ENCODE results near the gene AKAP13. TPM values are rescaled to one million over a fixed set of nuclear protein-coding genes. Genes with fewer than 3 reads are reported as not detected.

AKAP13 gene
- total RNA-seq, 4 donors from 2014 or later = 128 to 460 (median 243) TPM

DNA sequence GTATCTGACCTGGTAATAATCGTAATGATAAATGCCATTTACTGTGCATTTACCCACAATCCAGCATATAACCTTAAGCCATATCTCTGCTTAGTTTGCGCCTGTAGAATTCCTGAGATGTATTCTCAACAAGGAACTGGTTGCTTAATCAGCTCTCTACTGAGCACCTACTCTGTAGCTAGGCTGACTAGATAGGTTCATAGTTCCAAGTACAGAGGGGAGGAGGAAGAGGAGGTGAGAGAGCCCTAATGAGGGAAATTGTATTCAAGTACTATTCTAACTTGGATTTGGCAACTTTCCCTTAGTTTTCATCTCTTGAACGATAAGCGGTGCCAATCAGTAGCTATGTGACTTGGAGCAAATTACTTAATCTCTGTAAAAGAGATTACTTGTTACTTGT is 5.6 kb upstream of the AKAP13 start:
- H3K4me3 ChIP-seq = no peak overlapping the region
- TF ChIP-seq, protein P1, sequence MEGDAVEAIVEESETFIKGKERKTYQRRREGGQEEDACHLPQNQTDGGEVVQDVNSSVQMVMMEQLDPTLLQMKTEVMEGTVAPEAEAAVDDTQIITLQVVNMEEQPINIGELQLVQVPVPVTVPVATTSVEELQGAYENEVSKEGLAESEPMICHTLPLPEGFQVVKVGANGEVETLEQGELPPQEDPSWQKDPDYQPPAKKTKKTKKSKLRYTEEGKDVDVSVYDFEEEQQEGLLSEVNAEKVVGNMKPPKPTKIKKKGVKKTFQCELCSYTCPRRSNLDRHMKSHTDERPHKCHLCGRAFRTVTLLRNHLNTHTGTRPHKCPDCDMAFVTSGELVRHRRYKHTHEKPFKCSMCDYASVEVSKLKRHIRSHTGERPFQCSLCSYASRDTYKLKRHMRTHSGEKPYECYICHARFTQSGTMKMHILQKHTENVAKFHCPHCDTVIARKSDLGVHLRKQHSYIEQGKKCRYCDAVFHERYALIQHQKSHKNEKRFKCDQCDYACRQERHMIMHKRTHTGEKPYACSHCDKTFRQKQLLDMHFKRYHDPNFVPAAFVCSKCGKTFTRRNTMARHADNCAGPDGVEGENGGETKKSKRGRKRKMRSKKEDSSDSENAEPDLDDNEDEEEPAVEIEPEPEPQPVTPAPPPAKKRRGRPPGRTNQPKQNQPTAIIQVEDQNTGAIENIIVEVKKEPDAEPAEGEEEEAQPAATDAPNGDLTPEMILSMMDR (IDR thresholded peaks at IDR 0.05) = no peak
- TF ChIP-seq POLR2A (IDR thresholded peaks at IDR 0.05) = no peak
- no peaks in the 10 kb centered on the region for H3K27me3 ChIP-seq
- no peaks in the 10 kb centered on the region for H3K36me3 ChIP-seq
- H3K27ac ChIP-seq = no peak overlapping the region
- no peak for DNase-seq
- no peaks in the 10 kb centered on the region for H3K4me1 ChIP-seq
- intact Hi-C loops (cut with DNase I; ENCODE audit: low total_unique reads) = no loop called here
- H3K9me3 ChIP-seq = no peaks in the 10 kb centered on the region

DNA sequence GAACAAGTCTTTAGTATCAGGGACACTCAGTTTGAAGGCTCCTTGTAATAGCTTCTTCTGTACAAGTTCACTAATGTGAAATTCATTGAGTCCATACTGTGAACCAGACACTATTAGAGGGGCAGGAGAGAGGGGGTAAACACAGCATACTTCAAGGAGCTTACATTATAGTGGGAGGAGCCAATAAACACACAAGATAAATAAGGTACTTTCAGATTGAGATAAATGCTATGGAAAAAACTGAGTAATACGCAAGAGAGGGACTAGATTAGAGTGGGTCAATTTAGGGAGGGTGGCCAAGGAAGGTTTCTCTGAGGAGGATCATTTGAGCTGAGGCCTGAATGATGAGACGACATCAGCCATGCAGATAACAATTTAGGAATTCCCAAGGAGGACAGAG is 3.1 kb upstream of the AKAP13 start:
- no peak for TF ChIP-seq POLR2A (IDR thresholded peaks at IDR 0.05)
- TF ChIP-seq, protein P1 (IDR thresholded peaks at IDR 0.05) = no peak
- intact Hi-C loops (cut with DNase I; ENCODE audit: low total_unique reads) = no loop called here
- no peaks in the 10 kb centered on the region for H3K9me3 ChIP-seq
- no peaks in the 10 kb centered on the region for H3K36me3 ChIP-seq
- no peak for DNase-seq
- no peak overlapping the region for H3K27ac ChIP-seq
- no peaks in the 10 kb centered on the region for H3K27me3 ChIP-seq
- no peaks in the 10 kb centered on the region for H3K4me1 ChIP-seq
- no peak overlapping the region for H3K4me3 ChIP-seq

DNA sequence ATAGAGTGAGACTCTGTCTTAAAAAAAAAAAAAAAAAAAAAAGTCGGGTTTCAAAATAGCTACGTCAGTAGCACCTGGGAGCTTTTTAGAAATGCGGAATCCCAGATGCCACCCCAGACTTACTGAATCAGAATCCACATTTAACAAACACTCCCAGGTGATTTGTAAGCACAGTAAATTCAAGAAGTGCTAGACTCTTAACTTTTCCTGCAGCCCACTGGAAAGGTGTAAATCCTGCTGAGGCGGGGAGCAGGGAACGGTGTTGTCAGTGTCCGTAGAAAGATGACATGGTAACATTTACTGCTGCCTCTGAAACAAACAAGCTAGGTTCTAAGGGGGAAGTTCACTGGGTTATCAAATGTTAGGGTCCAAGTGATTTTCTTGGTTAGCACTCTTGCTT is 2.4 kb upstream of the AKAP13 start:
- TF ChIP-seq POLR2A (IDR thresholded peaks at IDR 0.05) = no peak
- TF ChIP-seq, protein P1 (IDR thresholded peaks at IDR 0.05) = no peak
- no peaks in the 10 kb centered on the region for H3K36me3 ChIP-seq
- no peak for DNase-seq
- H3K4me3 ChIP-seq = no peak overlapping the region
- intact Hi-C loops (cut with DNase I; ENCODE audit: low total_unique reads) = no loop called here
- H3K9me3 ChIP-seq = no peaks in the 10 kb centered on the region
- no peaks in the 10 kb centered on the region for H3K27me3 ChIP-seq
- no peaks in the 10 kb centered on the region for H3K4me1 ChIP-seq
- no peak overlapping the region for H3K27ac ChIP-seq

DNA sequence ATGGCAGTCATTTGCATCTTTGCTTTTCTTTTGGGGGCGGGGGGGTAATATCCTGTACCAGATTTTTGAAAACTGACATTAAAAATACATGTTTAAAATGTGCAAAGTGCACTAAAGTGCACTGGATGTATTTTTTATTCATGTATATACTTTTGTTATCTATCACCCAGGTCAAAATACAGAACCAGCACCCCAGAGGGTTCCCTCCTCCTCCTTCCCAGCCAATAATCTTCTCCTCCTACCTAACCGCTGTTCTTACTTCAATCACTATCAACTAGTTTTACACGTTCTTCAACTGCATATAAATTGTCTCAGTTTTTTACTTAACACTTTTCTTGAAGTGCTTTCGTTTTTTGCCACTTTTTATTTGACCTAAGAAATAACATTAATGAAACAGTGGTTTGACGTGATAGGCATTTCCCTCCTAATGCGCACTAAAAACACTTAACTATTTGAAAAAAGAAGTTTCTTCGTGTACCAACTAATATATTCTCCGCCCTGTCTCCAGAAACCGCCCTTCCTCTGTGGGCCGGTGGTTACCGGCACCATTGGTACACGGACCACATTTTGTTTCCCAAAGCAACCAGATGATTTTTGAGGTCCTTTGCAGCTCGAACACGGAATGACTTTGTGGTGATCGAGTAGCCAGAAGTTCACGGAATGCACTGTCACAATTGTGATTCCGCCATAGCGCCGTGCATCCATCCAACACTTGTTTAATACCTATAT is 836 bp upstream of the AKAP13 start:
- H3K4me1 ChIP-seq = no peaks in the 10 kb centered on the region
- TF ChIP-seq POLR2A (IDR thresholded peaks at IDR 0.05) = no peak
- TF ChIP-seq, protein P1 (IDR thresholded peaks at IDR 0.05) = no peak
- H3K27ac ChIP-seq = peak overlapping the region; percentile 77 to 84
- H3K9me3 ChIP-seq = no peaks in the 10 kb centered on the region
- no peaks in the 10 kb centered on the region for H3K36me3 ChIP-seq
- H3K4me3 ChIP-seq = peak overlapping the region; percentile 65 to 97
- no peak for DNase-seq
- intact Hi-C loops (cut with DNase I; ENCODE audit: low total_unique reads) = no loop called here
- H3K27me3 ChIP-seq = no peaks in the 10 kb centered on the region

DNA sequence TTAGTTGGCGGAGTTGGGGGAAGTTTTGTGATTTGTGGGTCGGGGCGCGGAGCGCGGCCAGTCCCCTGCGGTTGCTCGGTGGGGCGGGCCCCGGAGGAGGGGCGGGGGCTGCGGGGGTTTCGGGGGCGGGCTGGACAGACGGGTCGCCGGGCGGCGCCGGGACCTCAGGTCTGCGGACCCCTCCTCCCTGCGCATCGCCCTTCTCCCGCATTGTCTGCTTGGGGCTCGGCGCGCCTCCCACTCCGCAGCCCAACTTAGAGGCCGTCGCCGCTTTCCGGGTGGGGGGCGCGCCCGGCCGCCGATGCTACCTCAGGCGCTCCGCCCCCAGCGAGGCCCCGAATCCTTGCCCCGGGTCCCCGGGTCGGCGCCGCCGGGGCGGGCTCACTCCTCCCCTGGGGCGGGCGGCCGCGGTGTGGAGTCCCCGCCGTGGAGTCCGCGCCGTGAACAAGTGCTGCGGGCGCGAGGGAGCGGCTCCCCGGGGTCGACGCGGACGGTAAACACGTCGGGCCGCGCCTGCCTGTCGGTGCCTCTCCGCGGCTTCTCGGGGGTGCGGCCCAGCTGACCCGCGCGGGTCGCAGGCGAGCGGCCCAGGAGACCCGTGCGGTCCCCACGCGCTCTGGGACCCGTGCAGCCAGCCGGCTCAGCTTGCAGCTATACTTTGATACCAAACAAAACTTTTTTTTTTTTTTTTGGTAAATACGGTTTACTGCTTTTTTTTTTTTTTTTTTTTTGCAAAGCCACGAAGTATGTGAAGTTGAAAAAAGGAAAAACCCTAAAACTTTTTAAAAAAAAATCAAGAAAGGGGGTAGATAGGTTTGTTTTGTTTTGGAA is 624 bp downstream of the AKAP13 start:
- Histone ChIP-seq H3K4me1 (no peaks in the 10 kb centered on the region), H3K4me3 (peak overlapping the region; percentile 65 to 97)
- intact Hi-C loops (cut with DNase I; ENCODE audit: low total_unique reads) = no loop called here

More for the DNA sequence above, 624 bp downstream of the AKAP13 start:
- peak in 1 of 2 donors; percentile 57 for DNase-seq
- H3K36me3 ChIP-seq = no peaks in the 10 kb centered on the region
- H3K27me3 ChIP-seq = no peaks in the 10 kb centered on the region
- H3K27ac ChIP-seq = peak overlapping the region; percentile 95 to 97
- no peak for TF ChIP-seq POLR2A (IDR thresholded peaks at IDR 0.05)
- TF ChIP-seq, protein P1 (IDR thresholded peaks at IDR 0.05) = no peak
- H3K9me3 ChIP-seq = no peaks in the 10 kb centered on the region

All from uterus (tissue), 4 donors.